SIG-M5 (cell line): ENCODE measurements around the gene CTDP1.
"Not testable (repeated sequence)": the region's sequence is repeated elsewhere in the genome, so short reads cannot be mapped to it uniquely, and the experiment has no call there.

Experiments used
- DNase-seq: peaks from one replicate; lab custom pipeline; 2025; lab: John Stamatoyannopoulos, UW

Gene CTDP1

DNA sequence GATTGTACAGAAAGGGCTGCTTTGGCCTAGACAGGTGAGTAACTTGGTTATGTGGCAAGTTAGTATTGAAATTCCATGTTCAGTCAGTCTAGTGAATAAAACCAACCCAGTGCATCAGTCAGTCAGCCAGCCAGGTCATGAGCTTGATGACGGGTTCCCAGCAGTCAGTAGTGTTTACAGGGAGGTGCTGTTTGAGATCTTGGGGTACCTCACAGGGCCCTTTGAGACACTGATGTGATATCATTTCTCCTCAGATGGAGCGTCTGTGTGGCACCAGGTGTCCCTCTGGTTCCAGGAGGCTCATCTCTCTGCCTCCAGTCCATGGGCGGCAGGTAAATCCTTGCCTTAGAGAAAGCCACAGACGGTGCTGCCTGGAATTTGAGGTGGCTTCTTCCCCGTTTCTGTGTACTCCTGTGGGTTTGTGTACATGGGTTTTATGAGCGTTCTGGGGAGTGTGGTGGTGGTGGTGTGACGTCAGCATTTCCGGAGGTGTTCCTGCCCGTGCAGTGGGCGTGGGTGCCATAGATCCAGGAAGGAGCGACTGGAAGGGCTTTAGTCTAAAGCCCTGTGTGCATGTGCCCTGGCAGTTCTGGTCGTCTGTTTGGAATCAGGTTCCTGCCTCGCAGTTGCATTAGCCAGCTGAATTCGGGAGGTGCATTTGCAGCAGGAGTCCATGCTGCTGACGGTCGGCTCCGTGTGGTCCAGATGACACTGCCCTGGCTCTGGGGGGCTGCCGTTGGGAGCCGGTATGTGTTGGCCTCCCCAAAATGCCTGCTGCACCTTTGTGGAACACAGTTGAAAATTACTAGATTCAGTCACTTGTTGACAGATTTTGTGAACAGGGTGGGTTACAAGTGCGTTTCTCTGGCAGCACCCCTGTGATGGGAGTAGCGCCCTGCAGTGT, 2.1 kb downstream of the CTDP1 start:
- DNase-seq: no peak

DNA sequence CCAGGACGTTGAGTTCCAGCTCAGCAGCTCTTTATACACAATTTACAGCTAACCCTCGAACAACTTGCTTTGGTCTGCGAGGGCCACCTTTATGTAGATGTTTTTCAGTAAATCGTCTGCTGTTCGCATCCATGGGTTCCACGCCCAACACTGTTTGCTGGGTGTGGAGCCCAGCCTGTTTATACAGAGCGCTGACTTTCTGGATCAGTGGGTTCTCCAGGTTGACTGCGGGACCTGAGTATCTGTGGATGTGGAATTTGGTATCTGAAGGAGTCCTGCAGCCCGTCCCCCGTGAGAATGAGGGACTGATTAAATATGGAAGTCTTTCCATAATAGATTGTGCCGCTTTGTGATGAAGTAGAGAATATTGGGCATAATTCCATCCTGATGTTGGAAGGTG, 2.9 kb downstream of the CTDP1 start:
- no peak for DNase-seq

DNA sequence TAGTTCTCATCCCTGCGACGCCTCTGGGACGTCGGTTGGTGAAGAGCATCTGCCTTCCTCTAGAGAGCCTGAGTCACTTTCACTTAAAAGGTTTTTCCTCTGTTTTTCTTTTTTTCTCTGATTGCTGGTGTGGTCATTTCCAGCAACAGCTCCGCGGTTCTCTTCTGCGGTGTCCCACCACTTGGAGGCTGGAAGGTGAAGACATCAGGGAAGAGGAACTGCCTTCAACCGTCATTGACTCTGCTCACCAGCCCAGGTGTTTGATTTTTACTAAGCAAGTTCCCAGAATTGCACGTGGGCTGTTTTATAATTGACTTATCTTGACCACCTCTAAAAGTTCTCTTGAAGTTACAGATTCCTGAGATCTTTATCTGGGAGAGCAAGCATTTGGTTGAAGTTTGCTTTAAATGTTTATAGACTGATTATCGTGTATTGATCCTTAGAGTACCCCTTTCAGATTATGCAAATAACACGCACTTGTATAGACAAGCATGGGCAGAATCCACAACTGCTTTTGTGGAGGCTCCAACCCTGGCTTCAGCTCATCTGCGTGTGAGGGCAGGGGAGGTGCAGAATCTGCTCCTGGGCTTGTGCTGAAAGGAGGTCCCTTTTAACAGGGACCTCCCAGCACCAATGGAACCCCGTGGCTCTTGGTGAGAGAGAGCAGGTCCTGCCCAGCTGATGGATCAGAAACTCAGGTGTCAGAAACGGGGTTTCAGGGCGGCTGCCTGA, 3.5 kb downstream of the CTDP1 start:
- DNase-seq: no peak

DNA sequence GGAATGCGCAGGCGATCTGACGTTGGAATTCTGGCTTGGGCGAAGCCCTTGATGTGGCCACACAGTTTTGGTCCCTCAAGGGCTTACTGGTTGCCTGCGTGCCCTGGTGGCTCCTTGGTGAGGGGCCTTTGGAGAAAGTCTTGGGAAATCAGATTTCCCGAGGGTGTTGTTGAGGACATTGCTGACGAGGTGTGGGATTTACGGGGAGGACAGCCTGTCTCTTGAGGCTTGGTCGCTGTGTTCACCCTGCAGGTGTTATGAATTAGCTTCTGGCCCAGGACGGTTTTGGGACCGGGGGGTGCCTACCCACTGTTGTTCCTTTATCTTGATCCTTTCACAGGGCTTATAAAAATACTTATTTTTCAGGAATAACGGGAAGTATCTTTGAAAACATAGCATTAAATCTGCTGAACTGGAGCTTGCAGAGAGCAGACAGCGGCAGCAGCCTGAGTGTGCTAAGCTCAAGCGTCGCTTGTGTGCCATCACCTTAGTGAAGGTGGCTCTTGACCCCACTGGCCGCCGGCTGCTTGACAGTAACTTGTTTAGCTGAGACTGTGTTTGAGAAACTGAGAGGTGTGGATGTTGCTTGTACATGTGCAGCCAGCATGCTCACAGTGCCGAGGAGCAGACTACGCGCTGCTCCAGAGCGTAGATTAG, 4.2 kb downstream of the CTDP1 start:
- DNase-seq: no peak

DNA sequence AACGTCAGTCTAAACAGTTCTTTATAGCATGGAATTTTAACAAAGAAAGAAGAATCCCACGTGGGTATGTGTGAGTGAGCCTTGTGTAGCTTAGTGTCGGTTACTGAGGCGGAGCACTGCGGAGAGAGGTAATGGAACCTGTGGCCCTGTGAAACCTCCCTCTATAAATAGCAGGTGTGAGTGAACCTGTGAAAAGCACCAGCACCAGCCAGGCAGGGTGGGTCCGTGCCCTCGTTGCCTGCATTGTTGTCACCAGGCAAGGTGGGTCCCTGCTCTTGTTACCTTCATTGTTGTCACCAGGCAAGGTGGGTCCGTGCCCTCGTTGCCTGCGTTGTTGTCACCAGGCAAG, 4.7 kb downstream of the CTDP1 start:
- DNase-seq: no peak

DNA sequence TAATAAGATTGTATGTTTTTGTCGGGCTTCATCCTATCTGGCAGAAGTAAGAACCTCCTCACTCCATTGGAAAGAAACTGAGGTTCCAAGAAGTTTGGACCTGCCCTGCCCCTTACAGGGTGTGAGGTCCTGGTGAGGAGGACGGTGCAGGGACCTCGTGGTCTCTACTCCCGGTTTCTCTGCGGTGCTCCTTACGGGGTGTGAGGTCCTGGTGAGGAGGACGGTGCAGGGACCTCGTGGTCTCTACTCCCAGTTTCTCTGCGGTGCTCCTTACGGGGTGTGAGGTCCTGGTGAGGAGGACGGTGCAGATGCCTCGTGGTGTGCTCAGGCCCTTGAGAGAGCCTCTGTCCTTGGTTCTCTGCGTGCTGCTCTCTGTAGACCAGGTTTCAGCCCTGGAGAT, 5.2 kb downstream of the CTDP1 start:
- no peak for DNase-seq

DNA sequence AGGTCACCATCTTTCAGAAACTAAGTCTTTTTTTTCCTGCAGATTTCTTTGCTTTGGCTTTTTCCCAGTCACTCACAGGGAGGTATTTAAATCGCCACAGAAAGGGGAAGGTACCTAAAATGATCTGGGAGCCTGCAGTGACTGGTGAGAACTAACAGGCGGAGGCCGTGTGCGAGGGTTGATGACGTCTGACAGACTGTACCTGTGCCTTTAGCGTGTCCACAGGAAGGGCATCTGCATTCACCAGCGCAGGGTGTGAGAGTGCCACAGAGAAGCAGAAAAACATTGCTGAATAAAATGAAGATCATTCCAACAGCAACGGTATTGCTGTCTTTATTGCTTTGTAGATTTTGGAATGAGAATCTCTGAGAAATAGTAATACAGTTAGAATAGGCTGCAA, 5.7 kb downstream of the CTDP1 start:
- DNase-seq: no peak

DNA sequence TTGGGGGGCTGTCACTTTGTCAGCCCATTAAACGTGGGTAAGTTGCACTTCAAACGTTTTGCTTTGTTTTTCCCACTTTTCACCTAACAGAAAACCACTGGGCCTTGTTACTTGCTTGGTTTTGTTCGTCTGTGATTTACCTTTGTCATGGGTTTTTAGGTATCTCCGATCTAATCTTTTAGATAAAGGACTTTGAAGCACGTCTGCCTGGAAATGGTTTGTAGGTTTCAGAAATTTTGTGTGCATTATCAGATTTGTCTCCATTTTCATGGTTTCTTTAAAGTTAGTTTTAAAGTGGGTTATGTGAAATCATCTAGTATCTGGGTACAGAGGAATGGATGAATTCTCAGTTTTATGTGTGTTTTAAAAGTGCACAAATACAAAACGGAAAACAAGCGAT, 6.4 kb downstream of the CTDP1 start:
- DNase-seq: no peak

DNA sequence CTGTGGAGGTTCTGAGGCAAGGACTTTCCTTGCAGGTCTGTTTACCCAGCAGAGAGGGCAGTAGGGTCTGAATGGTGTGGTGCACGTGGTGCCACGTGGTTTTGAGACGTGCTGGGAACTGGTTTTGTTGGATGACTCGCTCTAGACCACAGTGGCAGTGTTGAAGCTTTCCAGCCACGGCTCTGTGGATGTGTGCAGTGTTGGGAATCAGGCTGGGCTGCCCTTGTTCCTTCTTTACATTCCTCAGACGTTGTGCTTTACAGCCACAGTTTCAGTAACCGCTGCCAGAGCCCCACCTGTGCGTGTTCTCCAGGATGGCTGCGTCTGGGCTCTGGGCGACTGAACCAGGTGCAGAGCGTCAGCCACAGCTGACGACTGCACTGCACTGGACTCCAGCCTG, 8.2 kb downstream of the CTDP1 start:
- no peak for DNase-seq

DNA sequence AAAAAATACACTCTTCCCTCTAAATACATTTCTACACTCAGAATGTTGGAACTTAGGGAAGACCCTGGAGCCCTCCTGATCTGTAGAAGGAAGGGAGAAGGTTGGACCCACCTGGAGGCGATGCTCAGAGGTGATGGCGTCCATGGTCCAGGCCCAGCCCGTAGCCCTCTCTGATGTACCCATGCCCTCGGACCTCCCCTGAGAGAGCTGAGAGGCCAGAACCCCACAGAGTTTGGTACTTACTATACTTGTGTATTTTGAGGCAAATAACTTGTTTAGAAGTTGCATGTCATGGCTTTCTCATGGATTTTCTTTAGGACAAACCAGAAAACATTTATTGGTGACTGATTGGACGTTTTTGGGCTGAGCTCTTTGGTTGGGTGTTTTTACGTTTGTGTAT, 10.5 kb downstream of the CTDP1 start:
- no peak for DNase-seq

DNA sequence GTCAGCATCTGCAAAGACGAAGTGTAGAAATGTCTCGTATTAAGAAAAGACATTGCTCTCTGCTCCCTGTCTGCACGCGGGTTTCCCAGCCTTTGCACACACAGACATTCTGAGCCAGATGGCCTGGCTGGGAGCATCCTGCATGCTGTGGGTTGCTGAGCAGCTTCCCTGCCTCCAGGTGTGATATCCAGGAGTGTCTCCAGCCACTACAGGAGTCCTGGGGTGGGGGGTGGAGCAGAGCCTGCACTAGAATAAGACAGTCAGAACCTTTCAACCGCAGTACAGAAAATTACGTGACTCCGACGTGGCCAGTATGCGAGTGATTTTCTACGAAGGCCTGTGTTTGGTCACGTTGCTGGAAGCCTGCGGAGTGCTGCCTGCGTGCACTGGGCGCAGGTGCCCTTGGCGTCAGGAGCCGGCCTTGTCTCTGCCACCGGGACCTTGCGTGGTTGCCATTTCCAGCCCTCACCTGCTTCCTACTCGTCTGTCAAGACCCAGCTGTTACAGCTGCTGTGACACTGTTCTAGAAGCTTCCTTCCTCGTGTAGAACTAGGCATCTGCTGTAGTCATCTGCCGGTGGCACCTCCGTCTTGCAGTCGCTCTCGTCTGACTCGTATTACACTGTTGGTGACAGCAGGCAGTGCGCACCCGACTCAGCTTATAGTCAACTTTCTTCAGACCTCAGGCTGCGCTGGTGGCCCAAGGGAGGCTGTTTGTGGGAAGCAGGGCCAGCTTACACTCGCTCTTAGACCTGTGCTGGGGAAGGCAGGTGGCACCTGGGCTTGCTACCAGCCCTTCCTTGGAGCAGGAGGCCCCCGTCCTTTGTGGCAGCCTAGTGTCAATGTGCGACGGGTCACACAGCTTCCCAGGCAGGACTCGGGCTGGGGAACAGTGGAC, 11.2 kb downstream of the CTDP1 start:
- no peak for DNase-seq

DNA sequence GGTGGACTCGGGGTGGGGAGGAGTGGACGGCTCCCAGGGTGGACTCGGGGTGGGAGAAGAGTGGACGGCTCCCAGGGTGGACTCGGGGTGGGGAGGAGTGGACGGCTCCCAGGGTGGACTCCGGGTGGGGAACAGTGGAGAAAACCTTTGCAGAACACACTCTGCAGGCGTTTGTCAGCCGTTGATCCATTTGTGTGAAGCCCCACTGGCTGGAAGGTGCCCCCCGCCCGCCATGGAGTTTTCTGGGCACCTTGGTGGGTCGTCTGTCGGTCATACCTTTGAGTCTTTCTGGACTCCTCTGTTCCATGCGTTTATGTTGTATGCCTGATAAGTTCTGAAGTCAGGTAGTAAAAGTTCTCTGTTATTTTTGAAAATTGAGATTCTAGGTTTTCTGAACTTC, 12.5 kb downstream of the CTDP1 start:
- DNase-seq: no peak

DNA sequence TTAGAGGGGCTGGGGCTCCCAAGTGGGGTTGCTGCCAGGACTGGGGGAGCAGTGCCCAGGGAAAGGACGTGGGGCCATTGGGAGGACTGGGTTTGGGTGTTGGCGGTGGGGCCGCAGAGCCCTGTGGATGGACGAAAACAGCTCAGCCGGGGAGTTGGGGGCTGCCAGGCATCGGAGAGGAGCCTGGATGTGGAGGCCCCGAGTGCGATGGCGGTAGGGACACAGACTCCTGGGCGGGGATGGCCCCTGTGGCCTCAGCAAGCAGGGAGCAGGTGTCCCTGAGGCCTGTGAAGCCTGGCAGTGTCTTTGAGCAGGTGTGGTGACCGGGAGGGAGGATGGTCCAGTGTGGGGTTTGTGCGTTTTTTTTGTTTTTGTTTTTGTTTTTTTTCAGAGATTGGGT, 13.3 kb downstream of the CTDP1 start:
- DNase-seq: no peak

DNA sequence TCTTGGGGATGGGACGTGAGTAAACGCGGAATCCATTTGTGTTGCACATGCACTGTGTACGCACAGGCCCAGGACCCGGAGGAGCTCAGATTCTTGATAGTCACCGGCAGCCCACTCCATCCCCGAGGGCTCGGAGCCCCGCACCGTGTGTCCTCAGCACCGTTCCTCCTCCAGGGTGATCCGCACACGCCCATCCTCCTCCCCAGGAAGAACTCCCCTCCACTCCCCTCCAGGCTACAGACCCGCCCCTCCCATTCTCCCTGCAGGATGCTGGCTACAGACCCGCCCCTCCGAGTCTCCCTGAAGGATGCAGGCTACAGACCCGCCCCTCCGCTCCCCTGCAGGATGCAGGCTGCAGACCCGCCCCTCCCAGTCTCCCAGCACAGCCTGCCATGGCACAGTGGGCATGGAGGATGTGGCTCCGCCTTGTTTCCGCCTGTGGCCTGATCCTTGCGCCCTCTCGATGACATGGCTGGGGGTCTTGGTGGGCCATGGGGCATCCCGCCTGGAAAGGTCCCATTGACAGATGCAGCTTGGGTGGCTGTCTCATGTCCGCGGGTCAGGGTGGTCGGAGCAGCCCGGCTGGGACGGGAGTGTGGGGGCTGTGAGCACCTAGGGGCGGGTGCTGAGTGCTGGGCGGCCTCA, 14.1 kb downstream of the CTDP1 start:
- DNase-seq: no peak

DNA sequence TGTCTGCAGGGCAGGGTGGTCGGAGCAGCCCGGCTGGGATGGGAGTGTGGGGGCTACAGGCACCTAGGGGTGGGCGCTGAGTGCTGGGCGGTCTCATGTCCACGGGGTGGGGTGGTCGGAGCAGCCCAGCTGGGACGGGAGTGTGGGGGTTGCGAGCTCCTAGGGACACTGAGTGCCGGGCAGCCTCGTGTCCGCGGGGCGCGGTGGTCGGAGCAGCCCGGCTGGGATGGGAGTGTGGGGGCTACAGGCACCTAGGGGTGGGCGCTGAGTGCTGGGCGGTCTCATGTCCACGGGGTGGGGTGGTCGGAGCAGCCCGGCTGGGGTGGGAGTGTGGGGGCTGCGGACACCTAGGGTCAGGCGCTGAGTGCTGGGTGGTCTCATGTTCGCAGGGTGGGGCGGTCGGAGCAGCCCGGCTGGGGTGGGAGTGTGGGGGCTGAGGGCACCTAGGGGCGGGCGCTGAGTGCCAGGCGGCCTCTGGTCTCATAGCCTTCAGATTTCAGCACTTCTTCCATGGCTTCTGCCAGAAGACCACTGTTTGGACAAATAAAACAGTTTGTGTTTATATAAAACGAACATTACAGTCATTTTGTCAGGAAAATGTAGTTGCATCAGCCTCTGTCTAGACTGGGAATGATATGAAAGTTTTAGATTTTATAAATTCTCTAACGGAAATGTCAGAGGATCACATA, 14.7 kb downstream of the CTDP1 start:
- DNase-seq: not testable (repeated sequence)

DNA sequence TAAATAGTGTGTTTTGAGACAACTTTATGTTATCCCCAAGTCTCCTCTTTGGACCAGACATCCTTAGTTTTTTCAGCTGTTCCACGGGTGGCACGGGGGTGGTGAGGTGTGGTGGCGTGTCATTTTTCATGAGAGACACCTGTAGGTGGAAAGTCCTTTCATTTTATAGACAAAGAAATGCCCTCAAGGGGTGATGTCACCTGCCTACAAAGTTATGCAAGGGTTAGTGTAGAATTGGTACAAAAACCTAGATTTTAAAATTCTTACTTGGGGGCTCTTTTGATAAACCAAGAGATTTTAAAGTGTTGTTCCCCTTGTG, 15.3 kb downstream of the CTDP1 start:
- no peak for DNase-seq

DNA sequence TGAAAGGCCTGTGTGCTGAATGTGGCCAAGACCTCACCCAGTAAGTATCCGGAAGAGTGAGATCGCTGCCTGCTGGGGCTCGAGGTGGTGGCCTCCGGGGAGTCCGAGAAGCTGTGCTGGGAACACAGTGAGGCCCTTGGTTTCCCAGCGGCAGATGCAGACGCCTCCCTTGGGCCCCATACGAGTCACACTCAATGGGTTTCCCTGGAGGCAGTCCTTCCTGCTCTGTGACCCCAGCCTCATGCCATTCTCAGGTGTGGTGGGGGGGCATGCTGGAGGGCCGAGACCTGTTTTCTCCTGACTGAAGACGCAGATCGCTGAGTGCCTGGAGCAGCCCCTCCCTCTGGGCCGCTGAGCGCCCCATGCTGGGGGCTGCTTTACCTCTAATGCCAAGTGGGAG, 15.7 kb downstream of the CTDP1 start:
- no peak for DNase-seq

DNA sequence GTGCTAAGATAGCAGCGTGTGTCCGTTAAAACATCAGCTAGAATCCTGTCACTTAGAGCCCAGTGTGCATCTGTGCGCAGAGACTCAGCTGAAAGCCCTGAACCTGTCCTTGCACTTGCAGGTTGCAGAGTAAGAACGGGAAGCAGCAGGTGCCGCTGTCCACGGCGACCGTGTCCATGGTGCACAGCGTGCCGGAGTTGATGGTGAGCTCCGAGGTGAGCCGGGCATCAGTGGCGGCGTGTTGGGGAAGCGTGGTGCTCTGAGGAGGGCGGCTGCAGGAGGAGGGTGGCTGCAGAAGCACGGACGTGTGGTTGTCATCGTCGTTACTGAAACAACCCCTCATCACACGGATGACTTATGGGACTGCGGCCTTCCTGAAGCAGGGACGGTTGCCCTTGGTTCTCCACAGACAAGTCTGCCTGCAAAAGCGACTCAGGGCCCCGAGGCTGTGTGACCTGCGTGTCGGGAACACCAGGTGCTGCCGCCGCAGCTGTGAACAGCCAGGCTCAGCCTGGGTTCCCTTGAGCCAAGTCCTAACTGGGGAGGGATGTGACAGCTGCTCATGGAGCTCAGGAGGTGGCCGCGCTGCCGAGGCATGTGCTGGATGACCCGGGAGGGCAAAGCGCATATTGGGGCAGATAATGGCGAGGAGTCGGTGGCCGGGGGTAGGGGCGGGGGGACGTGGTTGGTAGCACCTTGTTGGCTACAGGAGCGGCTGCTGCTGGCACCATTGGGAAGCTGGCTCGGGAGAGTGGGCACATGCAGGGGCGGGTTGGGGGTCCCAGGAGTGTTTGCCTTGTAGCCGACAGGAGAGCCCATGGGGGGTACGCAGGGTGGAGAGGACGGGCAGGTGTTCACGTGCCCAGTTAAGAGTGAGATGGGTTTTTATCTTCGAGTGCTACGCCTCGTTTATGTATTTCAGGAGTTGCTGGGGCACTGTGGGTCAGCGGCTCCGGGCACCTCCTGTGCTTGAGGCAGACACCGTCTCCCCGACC, 16.6 kb downstream of the CTDP1 start:
- DNase-seq: no peak

DNA sequence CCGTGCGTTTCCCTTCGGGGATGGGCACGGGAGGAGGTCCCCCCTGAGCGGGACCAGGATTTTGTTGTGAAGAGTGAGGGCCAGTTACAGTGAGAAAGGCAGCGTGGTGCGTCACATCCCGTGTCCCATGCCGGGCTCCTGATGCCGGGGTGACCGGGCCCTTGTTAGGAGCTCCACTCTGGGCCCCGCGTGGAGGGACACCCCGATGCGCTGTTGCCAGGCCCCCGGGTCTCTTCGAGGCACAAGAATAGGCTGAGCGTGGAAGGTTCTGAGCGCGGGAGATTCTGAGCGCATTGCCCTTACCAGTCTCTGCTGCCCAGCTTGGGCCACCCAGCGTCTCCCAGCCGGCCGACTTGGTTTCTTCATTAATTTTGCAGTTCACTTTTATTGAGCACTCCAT, 17.6 kb downstream of the CTDP1 start:
- no peak for DNase-seq

DNA sequence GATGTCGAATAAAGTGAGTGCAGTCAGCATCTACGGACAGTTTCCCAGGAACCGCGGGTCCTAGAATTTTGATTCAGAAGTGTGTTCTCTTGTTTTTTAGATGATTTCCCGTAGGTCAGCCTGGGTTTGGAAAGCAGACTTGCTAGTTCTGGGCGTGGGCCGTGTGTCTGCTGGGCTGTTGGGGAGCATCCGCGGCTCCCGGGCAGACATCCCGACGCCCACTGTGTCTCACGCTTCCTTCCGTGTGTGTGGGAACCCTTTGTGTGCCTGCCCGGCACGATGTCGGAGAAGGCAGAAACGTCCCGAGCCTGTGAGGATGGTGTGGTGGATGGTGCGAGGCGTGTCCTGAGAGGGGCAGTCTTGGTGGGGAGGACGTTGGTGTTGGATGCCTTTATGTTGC, 18.4 kb downstream of the CTDP1 start:
- DNase-seq: no peak
